Mesothelial cell of epicardium (in vitro differentiated cells): Measurements from ENCODE around the gene EFNA3. TPM values are rescaled to one million over a fixed set of nuclear protein-coding genes. Genes with fewer than 3 reads are reported as not detected.

Experiments
- DNase-seq, 2 experiments: peaks; one replicate each; pipeline ENCODE4 v3.0.0; 2021; ENCODE audit warnings: low spot score in 2 of 2; ENCODE audit not compliant: unreplicated experiment in 2 of 2
- H3K27ac Mint-ChIP-seq: 2 replicates; pipeline ENCODE4 v1.8.0; 2021; ENCODE audit warnings: mixed read lengths
- H3K27me3 Mint-ChIP-seq: 2 replicates; pipeline ENCODE4 v1.8.0; 2021; ENCODE audit warnings: low read depth, mixed read lengths
- H3K36me3 Mint-ChIP-seq: 2 replicates; pipeline ENCODE4 v1.8.0; 2021; ENCODE audit warnings: mixed read lengths
- H3K4me1 Mint-ChIP-seq: 2 replicates; pipeline ENCODE4 v1.8.0; 2021; ENCODE audit warnings: mixed read lengths
- H3K4me3 Mint-ChIP-seq: 2 replicates; pipeline ENCODE4 v1.8.0; 2021; ENCODE audit warnings: mild to moderate bottlenecking, moderate library complexity, mixed read lengths
- H3K9me3 Mint-ChIP-seq: 2 replicates; pipeline ENCODE4 v1.8.0; 2021; ENCODE audit warnings: mixed read lengths
- CTCF ChIP-seq: fragments of 200-600 bp; sonication (generic); IDR thresholded peaks from one replicate; pipeline ENCODE4 v1.5.0; 2021; ENCODE audit warnings: antibody characterized with exemption; ENCODE audit not compliant: unreplicated experiment
- total RNA-seq: library from RNA; stranded (reverse); gene quantifications from 3 replicates; pipeline ENCODE4 v1.2.1, GENCODE V29; 2021

Gene EFNA3
- total RNA-seq, 1 donor from 2014 or later, result 14.6 TPM

GRCh38 chr1:155057104-155057503, 21.5 kb upstream of the EFNA3 start:
- peaks cover 16% of the 10 kb centered on the region for H3K4me1 Mint-ChIP-seq
- no peak overlapping the region for H3K27ac Mint-ChIP-seq
- H3K36me3 Mint-ChIP-seq, result peaks cover 2% of the 10 kb centered on the region
- no peaks in the 10 kb centered on the region for H3K9me3 Mint-ChIP-seq
- no peak overlapping the region for H3K4me3 Mint-ChIP-seq
- TF ChIP-seq CTCF, result no peak
- DNase-seq, result no peak
- peaks cover 10% of the 10 kb centered on the region for H3K27me3 Mint-ChIP-seq

GRCh38 chr1:155057788-155058211, 20.8 kb upstream of the EFNA3 start:
- peaks cover 4% of the 10 kb centered on the region for H3K27me3 Mint-ChIP-seq
- no peaks in the 10 kb centered on the region for H3K9me3 Mint-ChIP-seq
- H3K27ac Mint-ChIP-seq, result no peak overlapping the region
- peaks cover 2% of the 10 kb centered on the region for H3K36me3 Mint-ChIP-seq
- TF ChIP-seq CTCF, result no peak
- H3K4me1 Mint-ChIP-seq, result peaks cover 14% of the 10 kb centered on the region
- no peak for DNase-seq
- H3K4me3 Mint-ChIP-seq, result no peak overlapping the region

DNA sequence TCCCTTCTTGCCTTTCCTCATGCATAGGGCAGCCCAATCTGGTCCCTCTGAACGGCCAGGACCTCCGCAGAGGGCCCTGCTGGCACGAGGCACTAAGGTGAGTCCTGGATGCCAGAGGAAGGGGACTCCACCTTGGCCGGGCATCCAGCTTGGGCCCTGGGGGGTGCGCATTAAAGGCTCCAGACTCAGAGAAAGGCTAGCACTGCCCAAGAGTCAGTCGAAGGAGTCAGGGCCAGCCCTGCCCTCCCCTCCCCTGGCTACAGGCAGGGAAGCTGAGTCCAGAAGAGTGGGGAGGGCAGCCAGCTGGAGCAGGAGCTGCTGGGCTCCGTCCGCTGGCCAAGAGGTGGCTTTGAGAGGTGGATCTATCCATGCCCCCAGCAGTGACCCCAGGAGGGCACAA, 17.9 kb upstream of the EFNA3 start:
- no peak overlapping the region for H3K4me3 Mint-ChIP-seq
- no peak for DNase-seq
- no peak for TF ChIP-seq CTCF
- peaks cover 2% of the 10 kb centered on the region for H3K27me3 Mint-ChIP-seq
- no peak overlapping the region for H3K27ac Mint-ChIP-seq
- H3K9me3 Mint-ChIP-seq, result no peaks in the 10 kb centered on the region
- H3K36me3 Mint-ChIP-seq, result peaks cover 2% of the 10 kb centered on the region
- H3K4me1 Mint-ChIP-seq, result peaks cover 32% of the 10 kb centered on the region

GRCh38 chr1:155061381-155062150, 17.1 kb upstream of the EFNA3 start:
- H3K27ac Mint-ChIP-seq, result no peak overlapping the region
- H3K27me3 Mint-ChIP-seq, result peaks cover 2% of the 10 kb centered on the region
- TF ChIP-seq CTCF, result peak; percentile 96
- H3K4me1 Mint-ChIP-seq, result peaks cover 32% of the 10 kb centered on the region
- H3K9me3 Mint-ChIP-seq, result no peaks in the 10 kb centered on the region
- H3K36me3 Mint-ChIP-seq, result peaks cover under 1% of the 10 kb centered on the region
- DNase-seq, result peak; percentile 80 to 95
- peak overlapping the region; percentile 46 for H3K4me3 Mint-ChIP-seq

GRCh38 chr1:155062151-155062686, 16.4 kb upstream of the EFNA3 start:
- no peak for TF ChIP-seq CTCF
- H3K27ac Mint-ChIP-seq, result no peak overlapping the region
- peak overlapping the region; percentile 76 for H3K4me3 Mint-ChIP-seq
- H3K9me3 Mint-ChIP-seq, result no peaks in the 10 kb centered on the region
- peaks cover 2% of the 10 kb centered on the region for H3K27me3 Mint-ChIP-seq
- H3K36me3 Mint-ChIP-seq, result peaks cover 7% of the 10 kb centered on the region
- no peak for DNase-seq
- peaks cover 32% of the 10 kb centered on the region for H3K4me1 Mint-ChIP-seq
